Endometrial microvascular endothelial cells (primary cell): ENCODE results near the gene GDPD4. TPM values are rescaled to one million over a fixed set of nuclear protein-coding genes. Genes with fewer than 3 reads are reported as not detected.

ENCODE experiments used
- in situ Hi-C: cut with HindIII; loops from 2 replicates; pipeline ENCODE4 v1.10.0; 2017; ENCODE audit warnings: low sequenced_read_pairs, low pct_unique_long_range_greater_than_20kb; ENCODE audit errors: inconsistent ontology term
- total RNA-seq: library from RNA; depleted of rRNA; stranded (reverse); fragments of >200 nt; gene quantifications from one replicate; pipeline ENCODE4 v1.2.3, GENCODE V29; 2015; ENCODE audit errors: inconsistent ontology term

The GDPD4 gene
- total RNA-seq, 1 donor from 2014 or later = not detected

DNA sequence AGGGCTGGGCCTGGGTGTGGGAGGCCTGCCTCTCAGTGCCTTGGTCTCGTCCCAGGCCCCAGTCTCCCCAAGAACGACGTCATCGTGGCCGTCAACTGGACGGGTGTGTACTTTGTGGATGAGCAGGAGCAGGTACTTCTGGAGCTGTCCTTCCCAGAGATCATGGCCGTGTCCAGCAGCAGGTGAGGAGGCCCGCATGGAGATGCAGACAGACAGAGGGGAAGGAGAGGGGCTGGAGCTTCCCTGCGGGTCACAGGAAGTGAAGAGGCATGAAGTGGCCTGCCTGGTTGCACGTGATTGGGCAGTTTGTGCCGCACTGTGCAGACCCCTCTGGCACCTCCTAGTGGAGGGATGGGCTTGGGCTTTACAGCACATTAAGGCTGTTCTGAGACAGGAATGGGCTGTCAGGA lies 103.0 kb downstream of the GDPD4 start:
- in situ Hi-C loops = no loop called here

DNA sequence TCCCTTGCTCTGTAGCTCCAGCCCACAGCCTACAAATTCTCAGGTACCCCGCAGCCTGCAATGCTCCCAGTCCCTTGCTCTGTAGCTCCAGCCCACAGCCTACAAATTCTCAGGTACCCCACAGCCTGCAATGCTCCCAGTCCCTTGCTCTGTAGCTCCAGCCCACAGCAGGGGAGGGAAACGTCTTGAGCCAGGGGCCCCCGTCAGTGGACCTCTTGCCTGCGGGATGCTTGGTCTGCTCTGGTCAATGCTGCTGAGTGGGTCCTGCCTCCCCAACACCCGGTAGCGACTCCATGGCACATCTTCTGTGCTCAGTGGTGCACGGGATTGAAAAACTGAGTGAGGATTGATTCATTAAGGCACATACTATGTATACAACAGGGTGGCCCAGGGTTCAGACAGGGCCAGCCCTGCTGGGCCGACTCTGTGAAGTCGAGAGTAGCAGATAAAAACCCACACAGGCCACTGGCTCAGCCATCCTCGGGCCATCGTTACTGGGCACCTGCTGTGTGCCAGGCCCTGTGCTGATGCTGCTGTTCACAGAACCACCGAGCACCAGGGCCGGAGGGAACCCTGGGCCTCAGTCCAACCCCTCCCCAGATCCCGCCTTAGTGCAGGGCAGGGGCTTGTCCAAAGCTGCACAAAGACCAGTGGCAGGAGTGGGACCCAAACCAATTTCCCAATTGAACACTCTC lies 103.7 kb downstream of the GDPD4 start:
- in situ Hi-C loops = no loop called here

DNA sequence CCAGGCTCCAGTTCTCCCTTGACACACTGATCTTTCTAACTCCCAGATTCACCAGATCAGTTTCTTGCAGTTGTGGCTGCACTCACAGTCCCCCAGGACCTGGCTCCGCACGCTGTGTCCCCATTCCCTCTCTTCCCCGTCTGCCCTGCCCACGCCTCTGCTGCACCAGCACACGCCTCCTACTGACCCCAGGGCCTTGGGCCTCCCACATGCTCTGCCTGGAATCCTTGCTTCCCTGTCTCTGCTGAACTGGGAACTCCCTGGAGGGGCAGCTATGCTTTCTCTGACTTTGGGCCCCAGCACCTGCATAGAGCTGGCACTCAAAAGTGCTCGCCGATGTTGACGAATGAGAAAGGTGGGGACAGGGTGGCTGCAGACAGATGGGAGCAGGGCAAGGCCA lies 104.5 kb downstream of the GDPD4 start:
- in situ Hi-C loops = no loop called here

DNA sequence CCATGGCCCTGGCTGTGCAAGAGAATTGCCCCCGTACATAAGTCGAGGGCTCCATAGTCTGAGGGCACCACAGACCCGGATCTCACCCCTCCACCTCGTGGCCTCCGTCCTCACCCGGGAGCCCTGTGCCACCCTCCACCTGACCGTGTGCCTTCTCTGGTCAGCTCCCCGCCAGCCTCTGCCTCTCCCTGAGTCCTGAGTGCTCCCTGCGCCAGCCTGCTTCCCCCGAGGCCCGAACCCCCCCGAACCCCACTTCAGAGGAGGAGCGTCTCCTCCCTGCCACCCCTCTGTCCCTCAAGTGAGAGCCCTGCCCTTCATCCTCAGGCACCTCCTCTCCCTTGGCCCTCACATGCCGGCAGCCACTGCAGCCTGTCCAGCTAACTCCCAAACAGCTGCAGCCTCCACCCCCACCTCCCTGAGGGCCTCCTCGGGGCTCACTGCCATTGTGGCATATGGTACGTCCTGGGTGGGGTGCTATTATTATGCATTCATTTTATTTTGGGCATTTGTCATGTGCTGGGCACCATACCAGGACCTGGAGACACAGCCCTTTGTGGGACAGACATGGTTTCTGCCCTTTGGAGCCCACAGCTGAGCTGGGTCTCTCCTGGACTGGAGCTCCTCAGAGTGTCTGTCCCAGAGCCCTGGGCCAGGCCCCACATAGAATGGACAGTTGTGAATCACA lies 106.3 kb downstream of the GDPD4 start:
- in situ Hi-C loops = no loop called here

DNA sequence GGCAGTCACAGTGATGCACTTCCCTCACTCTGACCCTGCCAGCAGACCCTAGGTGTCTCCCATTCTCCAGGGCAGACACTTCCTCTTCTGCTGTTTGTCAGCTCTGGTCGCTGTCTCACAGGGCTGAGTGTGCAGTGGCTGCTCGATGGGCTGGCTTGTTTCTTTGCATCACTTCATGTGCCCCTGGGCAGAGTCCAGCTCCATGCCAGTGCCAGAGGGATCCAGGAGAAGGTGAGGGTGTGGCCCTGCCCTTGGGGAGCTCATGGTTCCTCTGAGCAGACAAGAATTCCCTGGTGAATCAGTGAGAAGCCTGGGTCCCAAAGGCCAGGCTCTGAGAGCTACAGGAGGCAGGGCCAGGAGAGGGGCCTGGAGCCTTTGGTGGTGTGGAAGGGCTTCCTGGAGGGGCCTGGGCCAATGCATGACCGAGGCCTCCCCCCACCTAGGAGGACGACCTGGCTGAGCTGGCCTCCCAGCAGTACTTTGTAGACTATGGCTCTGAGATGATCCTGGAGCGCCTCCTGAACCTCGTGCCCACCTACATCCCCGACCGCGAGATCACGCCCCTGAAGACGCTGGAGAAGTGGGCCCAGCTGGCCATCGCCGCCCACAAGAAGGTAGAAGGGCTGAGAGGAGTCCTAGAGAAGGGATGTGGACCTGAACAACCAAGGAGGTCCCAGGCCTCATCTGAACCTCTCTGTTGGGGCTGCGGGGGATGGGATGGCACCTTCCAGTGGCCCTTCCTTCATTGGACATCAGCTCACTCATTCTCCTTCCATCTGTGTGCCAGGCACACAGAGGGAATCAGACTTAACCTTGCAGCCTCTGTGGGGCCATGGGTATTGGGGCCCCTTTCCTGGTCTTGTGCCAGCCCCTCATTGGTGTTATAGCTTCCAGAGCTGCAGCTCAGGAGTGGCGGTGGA lies 107.3 kb downstream of the GDPD4 start:
- in situ Hi-C loops = no loop called here

DNA sequence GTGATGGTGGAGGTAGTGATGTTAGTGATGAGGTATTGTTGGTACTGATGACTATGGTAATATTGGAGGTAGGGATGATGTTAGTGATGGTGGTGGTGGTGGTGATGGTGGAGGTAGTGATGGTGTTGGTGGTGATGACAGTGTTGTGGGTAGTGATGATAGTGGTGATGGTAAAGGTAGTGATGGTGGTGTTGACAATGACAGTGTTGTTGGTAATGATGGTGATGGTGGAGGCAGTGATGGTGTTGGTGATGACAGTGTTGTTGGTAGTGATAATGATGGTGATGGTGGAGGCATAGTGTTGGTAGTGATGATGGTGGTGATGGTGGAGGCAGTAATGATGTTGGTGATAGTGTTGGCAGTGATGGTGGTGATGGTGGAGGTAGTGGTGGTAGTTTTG lies 108.3 kb downstream of the GDPD4 start:
- in situ Hi-C loops = no loop called here

DNA sequence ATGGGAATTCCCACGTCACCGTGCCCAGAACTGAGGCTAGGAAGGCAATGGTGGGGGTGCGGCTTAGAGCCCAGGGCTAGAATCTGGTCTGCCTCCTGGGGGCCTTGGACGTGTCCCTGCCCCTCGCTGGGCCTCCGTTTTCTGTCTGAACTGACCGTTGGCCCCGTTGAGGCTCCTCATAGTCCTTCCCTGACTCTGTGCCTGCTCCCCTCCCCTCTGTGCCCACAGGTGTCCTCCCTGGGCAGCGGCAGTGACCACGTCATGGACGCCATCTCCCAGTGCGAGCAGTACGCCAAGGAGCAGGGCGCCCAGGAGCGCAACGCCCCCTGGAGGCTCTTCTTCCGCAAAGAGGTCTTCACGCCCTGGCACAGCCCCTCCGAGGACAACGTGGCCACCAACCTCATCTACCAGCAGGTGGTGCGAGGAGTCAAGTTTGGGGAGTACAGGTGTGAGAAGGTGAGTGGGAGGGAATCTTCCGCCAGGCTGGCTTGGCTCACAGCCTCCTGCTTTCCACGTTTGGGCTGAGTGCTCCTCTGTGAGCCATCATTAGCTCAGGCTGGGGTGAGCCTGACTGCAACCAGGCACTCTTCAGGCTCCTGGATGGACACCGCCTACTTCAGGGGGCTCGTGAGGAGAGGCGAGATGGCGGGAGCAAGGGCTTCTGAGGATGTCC lies 109.5 kb downstream of the GDPD4 start:
- in situ Hi-C loops = no loop called here

DNA sequence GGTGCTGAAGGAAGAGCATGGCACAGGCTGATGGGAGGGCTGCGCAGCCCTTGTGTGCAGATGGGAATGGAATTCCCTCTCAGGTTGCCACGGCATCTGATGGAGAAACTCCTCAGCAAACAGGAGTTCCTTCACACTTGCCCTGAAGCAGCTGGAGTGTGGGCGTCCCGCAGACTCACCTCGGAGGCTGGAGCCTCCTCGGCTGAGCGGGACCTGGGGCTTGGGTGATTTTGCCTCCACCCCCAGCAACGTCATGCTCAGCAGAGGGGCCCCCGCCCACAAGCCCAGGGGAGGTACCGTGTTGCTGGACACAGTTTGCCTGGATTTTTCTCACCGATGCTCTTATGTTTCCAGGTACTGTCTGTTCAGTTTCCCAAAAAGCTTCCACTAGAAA lies 110.1 kb downstream of the GDPD4 start:
- in situ Hi-C loops = no loop called here

DNA sequence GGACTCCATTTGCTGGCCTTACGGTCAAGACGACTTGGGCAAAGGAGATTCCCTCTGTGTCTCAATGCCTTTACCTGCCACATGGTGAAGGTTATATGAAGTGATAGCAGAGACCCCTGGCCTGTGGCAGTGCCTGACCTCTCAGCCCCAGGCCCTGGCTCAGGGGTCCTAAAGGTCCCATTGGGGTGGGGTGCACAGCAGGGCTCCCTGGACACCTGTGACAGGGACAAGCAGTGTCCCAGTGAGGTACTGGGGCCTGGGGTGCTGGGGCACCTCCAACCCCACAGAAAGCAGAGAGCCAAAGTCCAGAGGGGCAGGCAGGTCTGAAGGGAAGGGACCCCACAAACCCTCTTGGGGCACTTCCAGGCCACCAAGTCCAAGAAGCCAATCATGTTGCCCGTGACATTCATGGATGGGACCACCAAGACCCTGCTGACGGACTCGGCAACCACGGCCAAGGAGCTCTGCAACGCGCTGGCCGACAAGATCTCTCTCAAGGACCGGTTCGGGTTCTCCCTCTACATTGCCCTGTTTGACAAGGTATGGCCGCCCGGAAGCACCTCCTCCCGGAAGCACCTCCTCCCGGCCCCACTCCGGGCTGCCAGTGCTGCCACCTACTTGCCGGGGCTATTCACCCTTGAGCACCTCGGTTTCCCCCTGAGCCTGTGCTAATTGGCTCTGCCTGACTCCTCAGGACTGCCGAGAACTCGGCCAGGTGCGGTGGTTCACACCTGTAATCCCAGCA lies 111.0 kb downstream of the GDPD4 start:
- in situ Hi-C loops = no loop called here

DNA sequence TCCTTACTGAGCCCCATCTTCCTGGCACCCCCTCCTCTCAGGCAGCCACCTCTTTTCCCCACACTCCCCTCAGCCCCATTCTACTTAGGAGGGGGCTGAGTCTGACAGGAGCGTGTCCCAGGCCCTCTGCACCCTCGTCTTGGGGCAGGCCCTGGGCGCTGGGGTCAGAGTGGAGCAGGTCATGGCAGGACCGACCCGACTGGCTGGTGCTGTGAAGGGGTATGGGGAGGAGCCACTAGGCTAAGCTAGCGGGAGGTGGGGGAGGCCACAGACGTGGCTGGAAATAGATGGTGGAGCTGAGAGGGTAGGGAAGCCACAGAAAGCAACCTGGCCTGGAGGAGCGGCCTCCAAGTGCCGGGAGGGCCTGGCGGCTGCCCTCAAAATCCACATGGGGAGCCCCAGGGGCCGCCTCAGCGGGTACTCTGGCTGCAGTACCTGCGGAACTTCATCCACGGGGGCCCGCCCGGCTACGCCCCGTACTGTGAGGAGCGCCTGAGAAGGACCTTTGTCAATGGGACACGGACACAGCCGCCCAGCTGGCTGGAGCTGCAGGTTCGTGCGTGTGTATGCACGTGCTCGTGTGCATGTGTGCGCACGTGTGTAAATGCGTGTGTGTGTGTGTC lies 111.8 kb downstream of the GDPD4 start:
- in situ Hi-C loops = no loop called here

DNA sequence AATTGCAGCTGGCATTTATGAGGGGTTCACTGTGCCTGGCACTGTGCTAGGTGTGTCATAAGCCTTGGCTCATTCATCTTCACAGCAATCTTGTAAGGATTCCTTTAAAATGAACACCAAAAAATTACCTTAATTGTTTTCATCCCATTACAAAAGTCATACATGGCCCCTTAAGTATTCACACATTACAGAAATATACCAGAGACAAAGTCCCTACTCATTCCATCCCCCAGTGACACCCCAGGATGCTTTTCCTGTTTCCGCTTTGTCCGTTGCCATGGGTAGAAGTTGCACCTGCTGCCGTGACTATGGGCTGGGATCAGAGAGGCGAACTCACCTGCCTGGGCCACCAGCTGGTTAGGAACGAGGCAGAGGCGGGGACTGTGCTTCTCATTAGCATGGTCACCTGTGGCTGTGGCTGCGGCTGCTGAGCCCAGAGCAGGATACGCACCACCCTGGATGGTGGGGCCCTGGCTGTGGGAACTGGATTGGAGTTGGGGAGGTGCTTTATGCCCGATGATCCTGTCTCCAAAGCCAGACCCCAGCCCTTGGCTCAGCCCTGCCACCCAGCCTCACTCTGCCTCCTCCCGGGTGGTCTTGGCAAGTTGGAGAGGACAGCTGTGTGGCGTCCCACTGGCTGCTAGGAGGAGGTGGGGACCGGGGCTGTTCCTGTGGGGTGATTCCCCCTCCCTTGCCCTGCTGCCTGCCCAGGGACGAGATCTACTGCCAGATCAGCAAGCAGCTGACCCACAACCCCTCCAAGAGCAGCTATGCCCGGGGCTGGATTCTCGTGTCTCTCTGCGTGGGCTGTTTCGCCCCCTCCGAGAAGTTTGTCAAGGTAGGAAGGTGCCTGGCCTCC lies 112.6 kb downstream of the GDPD4 start:
- in situ Hi-C loops = no loop called here

DNA sequence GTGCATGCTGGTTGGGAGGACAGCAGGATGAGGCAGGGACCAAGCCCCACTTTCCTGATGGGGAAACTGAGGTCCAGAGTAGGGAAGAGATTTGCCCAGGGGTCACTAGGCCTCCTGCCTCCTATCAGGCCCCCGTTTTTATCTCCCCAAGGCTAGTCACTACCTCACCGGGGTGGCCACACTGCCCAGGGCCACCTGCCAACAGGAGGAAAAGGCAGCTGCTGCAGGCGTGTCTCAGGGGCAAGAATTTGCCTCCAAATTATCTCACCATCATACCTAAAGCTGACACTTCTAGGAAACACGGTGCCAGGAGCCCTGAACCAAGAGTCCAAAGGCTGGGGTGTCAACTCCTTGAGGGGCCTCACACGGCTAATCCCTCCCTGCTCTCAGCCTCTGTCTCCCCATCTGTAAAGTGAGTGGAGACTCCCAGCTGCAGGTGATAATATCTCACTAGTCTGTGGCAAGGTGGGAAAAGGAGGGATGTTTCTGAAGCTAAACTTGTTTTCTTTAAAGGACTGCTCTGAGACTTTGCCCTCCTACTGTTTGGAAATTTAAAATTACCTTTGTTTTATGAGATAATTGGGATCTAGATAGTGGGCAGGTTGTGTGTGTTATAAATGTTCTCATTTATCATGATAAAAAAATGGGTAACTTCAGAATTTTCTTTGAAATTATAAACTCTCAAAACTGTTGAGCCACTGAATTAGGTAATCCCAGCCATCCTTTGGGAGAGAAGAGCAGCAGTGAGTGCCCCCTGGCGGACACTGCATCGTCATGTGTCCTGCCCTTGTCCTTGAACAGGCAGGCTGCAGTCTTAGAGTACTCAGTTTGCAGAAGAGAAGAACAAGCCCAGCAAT lies 113.5 kb downstream of the GDPD4 start:
- in situ Hi-C loops = no loop called here

DNA sequence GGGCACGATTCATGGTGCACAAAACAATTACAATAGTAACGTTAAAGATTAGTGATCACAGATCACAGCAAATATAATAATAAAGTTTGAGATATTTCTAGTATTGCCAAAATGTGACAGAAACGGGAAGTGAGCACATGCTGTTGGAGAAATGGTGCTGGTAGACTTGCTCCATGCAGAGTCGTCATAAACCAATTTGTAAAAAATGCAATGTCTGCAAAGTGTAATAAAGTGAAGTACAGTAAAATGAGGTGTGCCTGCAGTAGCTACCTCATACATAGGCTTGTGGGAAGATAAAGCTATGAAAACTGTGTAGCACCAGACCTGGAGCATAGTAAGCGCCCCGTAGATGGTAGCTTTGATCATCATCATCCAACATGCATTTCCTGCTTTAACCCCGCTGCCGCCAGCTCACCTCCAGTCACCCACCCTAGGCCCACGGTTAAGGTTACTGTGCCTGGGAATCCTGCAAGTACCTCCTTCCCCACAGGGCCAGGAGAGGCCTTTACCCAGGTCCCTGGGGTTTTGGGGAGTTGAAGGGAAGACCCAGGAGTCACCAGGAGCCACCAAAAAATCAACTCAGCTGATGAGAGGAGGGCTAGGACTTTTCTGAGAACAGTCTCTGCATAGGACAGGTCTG lies 114.3 kb downstream of the GDPD4 start:
- in situ Hi-C loops = no loop called here

DNA sequence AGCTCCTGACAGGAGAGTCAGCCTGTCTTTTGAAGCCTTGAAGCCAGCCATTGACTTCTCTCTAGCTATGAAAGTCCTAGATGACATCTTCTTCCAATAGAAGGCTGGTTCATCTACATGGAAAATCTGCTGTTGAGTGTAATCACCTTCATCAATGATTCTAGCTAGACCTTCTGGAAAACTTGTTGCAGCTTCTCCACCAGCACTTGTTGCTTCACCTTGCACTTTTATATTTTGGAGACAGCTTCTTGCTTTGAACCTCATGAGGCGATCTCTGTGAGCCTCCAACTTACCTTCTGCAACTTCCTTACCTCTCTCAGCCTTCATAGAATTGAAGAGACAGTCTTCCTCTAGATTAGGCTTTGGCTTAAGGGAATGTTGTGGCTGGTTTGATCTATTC lies 115.2 kb downstream of the GDPD4 start:
- in situ Hi-C loops = no loop called here

DNA sequence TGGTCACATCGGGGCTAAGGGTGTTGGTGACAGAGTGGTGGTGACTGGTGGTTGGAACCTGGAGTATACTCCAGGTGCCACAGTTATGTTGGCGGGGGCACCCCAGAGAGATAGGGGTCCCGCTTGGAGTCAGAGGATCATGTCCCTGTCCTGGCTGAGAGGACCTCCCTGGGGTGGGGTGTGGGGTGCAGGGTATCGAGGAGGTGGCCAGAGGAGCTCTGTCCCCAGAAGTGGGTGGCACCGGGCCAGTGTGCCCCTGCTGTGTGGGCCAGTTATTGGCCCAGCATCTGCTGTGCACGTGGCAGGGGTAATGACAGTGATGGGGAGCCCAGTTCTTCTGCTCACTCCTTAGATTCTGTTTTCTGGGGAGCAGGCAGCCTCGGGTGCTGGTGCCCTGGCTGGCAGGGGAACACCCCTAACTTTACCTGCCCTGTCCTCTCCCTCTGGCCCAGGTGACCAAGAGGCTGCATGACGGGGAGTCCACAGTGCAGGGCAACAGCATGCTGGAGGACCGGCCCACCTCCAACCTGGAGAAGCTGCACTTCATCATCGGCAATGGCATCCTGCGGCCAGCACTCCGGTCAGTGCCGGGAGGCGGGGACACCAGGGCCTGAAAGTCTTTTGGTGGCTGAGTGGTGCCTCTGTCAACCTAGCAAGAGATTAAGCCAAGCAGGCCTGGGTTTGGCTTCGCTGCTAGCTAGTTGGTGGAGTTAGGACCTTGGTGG lies 117.2 kb downstream of the GDPD4 start:
- in situ Hi-C loops = no loop called here
